MM.1S (cell line): Measurements from ENCODE around the gene PRKCZ.
A peak's percentile ranks its signal among the peaks of the same experiment; 100 is the strongest.

Source experiments
- DNase-seq: peaks from one replicate; pipeline ENCODE4 v3.0.0-alpha.2; 2015
- H2AFZ ChIP-seq: fragments of 300-600 bp; sonication (generic); 2 replicates; pipeline ENCODE4 v1.6.0; 2016; ENCODE audit warnings: antibody characterized with exemption, low read length
- H3F3A ChIP-seq: fragments of 300-600 bp; sonication (generic); 2 replicates; pipeline ENCODE4 v1.6.1; 2016; ENCODE audit warnings: mild to moderate bottlenecking, antibody characterized with exemption, low read length, moderate library complexity, mixed read lengths; ENCODE audit not compliant: insufficient read depth
- H3K27ac ChIP-seq: fragments of 300-600 bp; sonication (generic); 2 replicates; pipeline ENCODE4 v1.5.1; 2016; ENCODE audit warnings: mild to moderate bottlenecking, low read length
- H3K27me3 ChIP-seq: fragments of 300-600 bp; sonication (generic); replicated peaks from 2 replicates; pipeline ENCODE4 v1.6.0; 2016; ENCODE audit warnings: low read length; ENCODE audit not compliant: insufficient read depth
- H3K36me3 ChIP-seq: fragments of 300-600 bp; sonication (generic); replicated peaks from 2 replicates; pipeline ENCODE4 v1.6.1; 2016; ENCODE audit warnings: mild to moderate bottlenecking, low read length, mixed read lengths; ENCODE audit not compliant: insufficient read depth
- H3K4me1 ChIP-seq: fragments of 300-600 bp; sonication (generic); 2 replicates; pipeline ENCODE4 v1.6.1; 2016; ENCODE audit warnings: low read length, mixed read lengths
- H3K4me2 ChIP-seq: fragments of 300-600 bp; sonication (generic); 2 replicates; pipeline ENCODE4 v1.6.0; 2016; ENCODE audit warnings: low read depth, low read length
- H3K4me3 ChIP-seq: fragments of 300-600 bp; sonication (generic); 2 replicates; pipeline ENCODE4 v1.5.1; 2016; ENCODE audit warnings: low read length, mixed read lengths
- H3K79me2 ChIP-seq: fragments of 300-600 bp; sonication (generic); 2 replicates; pipeline ENCODE4 v1.6.1; 2016; ENCODE audit warnings: mixed run types, low read length, mixed read lengths
- H3K9ac ChIP-seq: fragments of 300-600 bp; sonication (generic); 2 replicates; pipeline ENCODE4 v1.6.1; 2016; ENCODE audit warnings: low read length, mixed read lengths
- H3K9me2 ChIP-seq: fragments of 300-600 bp; sonication (generic); replicated peaks from 2 replicates; pipeline ENCODE4 v1.6.1; 2016; ENCODE audit warnings: mild to moderate bottlenecking, low read length, mixed read lengths; ENCODE audit not compliant: insufficient read depth
- H3K9me3 ChIP-seq: fragments of 300-600 bp; sonication (generic); replicated peaks from 2 replicates; pipeline ENCODE4 v1.6.1; 2016; ENCODE audit warnings: mild to moderate bottlenecking, low read length, mixed read lengths; ENCODE audit not compliant: insufficient read depth
- H4K20me1 ChIP-seq: fragments of 300-600 bp; sonication (generic); 2 replicates; pipeline ENCODE4 v1.6.1; 2016; ENCODE audit warnings: mild to moderate bottlenecking, low read length, moderate library complexity, mixed read lengths; ENCODE audit not compliant: insufficient read depth
- EZH2 ChIP-seq: fragments of 300-600 bp; sonication (generic); optimal IDR thresholded peaks from 2 replicates; pipeline ENCODE3; 2017; ENCODE audit warnings: low read depth, mild to moderate bottlenecking, antibody characterized with exemption, low read length, mixed read lengths
- EZH2phosphoT487 ChIP-seq: fragments of 300-600 bp; sonication (generic); IDR thresholded peaks from 2 replicates; pipeline ENCODE4 v1.6.1; 2018; ENCODE audit warnings: antibody characterized with exemption, low read length
- TF ChIP-seq, protein P1 (sequence below): fragments of 300-600 bp; sonication (generic); IDR thresholded peaks from 2 replicates; pipeline ENCODE4 v1.5.1; 2016; ENCODE audit warnings: antibody characterized with exemption, low read length, mixed read lengths

The PRKCZ gene

GRCh38 chr1:2133879-2134215, 83.6 kb downstream of the PRKCZ start:
- Histone ChIP-seq H3K4me3 (peak overlapping the region; percentile 17; the same call in 1 of the 2 replicates), H3K4me2 (peak overlapping the region; percentile 89; the same call in 1 of the 2 replicates), H3K79me2 (no peaks in the 10 kb centered on the region), H3K27ac (no peak overlapping the region), H2AFZ (0 out of 2 replicates have a peak overlapping the region, but pooled peaks have one; percentile 16), H3K9ac (no peak overlapping the region), H3K27me3 (peaks cover 74% of the 10 kb centered on the region), H3K9me2 (no peaks in the 10 kb centered on the region), H3K36me3 (no peaks in the 10 kb centered on the region), H3F3A (no peaks in the 10 kb centered on the region), H4K20me1 (no peaks in the 10 kb centered on the region), H3K9me3 (no peaks in the 10 kb centered on the region), H3K4me1 (no peaks in the 10 kb centered on the region)
- TF ChIP-seq EZH2, result no peak
- TF ChIP-seq, protein P1, sequence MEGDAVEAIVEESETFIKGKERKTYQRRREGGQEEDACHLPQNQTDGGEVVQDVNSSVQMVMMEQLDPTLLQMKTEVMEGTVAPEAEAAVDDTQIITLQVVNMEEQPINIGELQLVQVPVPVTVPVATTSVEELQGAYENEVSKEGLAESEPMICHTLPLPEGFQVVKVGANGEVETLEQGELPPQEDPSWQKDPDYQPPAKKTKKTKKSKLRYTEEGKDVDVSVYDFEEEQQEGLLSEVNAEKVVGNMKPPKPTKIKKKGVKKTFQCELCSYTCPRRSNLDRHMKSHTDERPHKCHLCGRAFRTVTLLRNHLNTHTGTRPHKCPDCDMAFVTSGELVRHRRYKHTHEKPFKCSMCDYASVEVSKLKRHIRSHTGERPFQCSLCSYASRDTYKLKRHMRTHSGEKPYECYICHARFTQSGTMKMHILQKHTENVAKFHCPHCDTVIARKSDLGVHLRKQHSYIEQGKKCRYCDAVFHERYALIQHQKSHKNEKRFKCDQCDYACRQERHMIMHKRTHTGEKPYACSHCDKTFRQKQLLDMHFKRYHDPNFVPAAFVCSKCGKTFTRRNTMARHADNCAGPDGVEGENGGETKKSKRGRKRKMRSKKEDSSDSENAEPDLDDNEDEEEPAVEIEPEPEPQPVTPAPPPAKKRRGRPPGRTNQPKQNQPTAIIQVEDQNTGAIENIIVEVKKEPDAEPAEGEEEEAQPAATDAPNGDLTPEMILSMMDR, result no peak
- TF ChIP-seq EZH2phosphoT487, result no peak
- no peak for DNase-seq

DNA sequence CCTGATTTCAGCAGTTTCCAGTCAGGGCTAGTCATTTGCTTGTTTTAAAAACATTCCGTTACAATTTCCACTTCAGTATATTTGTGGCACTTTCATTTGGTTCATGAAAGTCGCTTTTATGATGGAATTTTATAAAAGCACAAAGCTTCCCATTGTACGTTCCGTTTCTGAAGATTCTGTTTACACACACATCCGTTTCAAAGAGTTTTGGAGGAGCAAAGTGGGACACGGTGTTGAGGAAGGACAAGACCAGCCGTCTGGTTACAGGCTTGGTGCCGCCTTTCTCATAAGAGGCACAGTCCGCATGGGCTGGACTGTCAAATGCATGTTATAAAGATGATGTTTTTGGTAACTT, 84.0 kb downstream of the PRKCZ start:
- Histone ChIP-seq H3K9me3 (no peaks in the 10 kb centered on the region), H3K79me2 (no peaks in the 10 kb centered on the region), H3K27me3 (peaks cover 74% of the 10 kb centered on the region), H3K9ac (no peak overlapping the region), H2AFZ (no peak overlapping the region), H3F3A (no peaks in the 10 kb centered on the region), H3K4me3 (no peak overlapping the region), H3K4me2 (no peak overlapping the region), H3K4me1 (no peaks in the 10 kb centered on the region), H3K27ac (no peak overlapping the region), H3K9me2 (no peaks in the 10 kb centered on the region), H3K36me3 (no peaks in the 10 kb centered on the region), H4K20me1 (no peaks in the 10 kb centered on the region)
- TF ChIP-seq, protein P1, result no peak
- TF ChIP-seq EZH2phosphoT487 (no peak), EZH2 (no peak)
- no peak for DNase-seq

DNA sequence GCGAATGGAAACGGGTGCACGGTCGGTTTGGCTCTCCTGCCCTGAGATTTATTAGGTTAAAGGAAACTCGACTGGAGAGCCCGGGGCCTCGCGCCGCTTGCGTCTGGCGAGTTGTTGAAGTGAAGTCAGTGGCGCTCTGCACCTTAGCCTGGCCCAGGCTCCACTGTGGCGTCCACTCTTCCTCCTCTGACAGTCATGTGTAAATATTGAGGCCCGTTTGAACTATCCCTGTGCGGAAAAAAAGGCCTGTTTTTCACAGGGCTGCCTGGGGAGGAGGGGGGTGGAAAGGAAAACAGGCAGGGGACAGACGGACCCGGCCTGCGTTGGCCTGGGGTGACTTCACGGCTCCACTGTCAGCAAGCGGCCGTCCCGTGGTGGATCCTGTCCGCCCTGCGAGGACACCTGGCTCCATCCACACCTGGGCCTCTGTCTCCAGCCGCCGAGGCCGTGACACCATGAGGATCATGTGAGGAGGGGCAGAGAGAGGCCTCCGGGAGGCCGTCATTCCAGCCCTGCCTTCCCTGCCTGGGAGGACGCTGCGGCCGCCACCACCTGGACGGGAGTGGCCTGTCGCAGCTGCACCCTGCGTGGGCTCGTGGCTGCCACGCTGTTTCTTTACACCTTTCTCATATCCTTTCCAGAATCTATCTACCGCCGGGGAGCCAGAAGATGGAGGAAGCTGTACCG, 84.6 kb downstream of the PRKCZ start:
- H3K9me2 ChIP-seq, result no peaks in the 10 kb centered on the region
- no peak overlapping the region for H2AFZ ChIP-seq
- no peaks in the 10 kb centered on the region for H3K36me3 ChIP-seq
- no peaks in the 10 kb centered on the region for H3K4me1 ChIP-seq
- DNase-seq, result no peak
- H3K4me2 ChIP-seq, result no peak overlapping the region
- TF ChIP-seq EZH2, result no peak
- no peak for TF ChIP-seq EZH2phosphoT487
- TF ChIP-seq, protein P1, result no peak
- H3K27me3 ChIP-seq, result peaks cover 77% of the 10 kb centered on the region
- H3K79me2 ChIP-seq, result no peaks in the 10 kb centered on the region
- H3K27ac ChIP-seq, result no peak overlapping the region
- H3K9me3 ChIP-seq, result no peaks in the 10 kb centered on the region
- no peaks in the 10 kb centered on the region for H3F3A ChIP-seq
- no peak overlapping the region for H3K9ac ChIP-seq
- no peak overlapping the region for H3K4me3 ChIP-seq
- no peaks in the 10 kb centered on the region for H4K20me1 ChIP-seq
